SU-DHL-6 (cell line): ENCODE data around the gene PROK1.

ENCODE experiments used
- H2AFZ ChIP-seq: fragments of 200-600 bp; sonication (generic); 2 replicates; pipeline ENCODE4 v1.6.1; 2014; ENCODE audit warnings: low read depth, mild to moderate bottlenecking, moderate library complexity, mixed read lengths, antibody characterized with exemption, low read length; ENCODE audit not compliant: severe bottlenecking
- H3F3A ChIP-seq: fragments of 200-600 bp; shearing (Covaris generic); 2 replicates; pipeline ENCODE4 v1.6.0; 2016; ENCODE audit warnings: antibody characterized with exemption, mild to moderate bottlenecking; ENCODE audit not compliant: insufficient read depth
- H3K27ac ChIP-seq: fragments of 200-600 bp; sonication (generic); 2 replicates; pipeline ENCODE4 v1.5.1; 2016; ENCODE audit warnings: low read depth, mild to moderate bottlenecking, low read length, moderate library complexity, mixed read lengths
- H3K27me3 ChIP-seq: fragments of 200-600 bp; sonication (generic), shearing (Covaris generic); 2 replicates; pipeline ENCODE4 v1.6.0; 2014; ENCODE audit warnings: mild to moderate bottlenecking, low read length
- H3K36me3 ChIP-seq: fragments of 200-600 bp; sonication (generic); 2 replicates; pipeline ENCODE4 v1.6.1; 2014; ENCODE audit warnings: mild to moderate bottlenecking, low read length, mixed read lengths
- H3K4me2 ChIP-seq: fragments of 300-600, 200-600 bp; shearing (Covaris generic), sonication (generic); 2 replicates; pipeline ENCODE4 v1.6.0; 2014; ENCODE audit warnings: low read length, low read depth, mild to moderate bottlenecking; ENCODE audit not compliant: poor library complexity, severe bottlenecking
- H3K4me3 ChIP-seq: fragments of 200-600 bp; sonication (generic); 2 replicates; pipeline ENCODE4 v1.5.1; 2014; ENCODE audit warnings: antibody characterized with exemption, low read length, mild to moderate bottlenecking, mixed read lengths; ENCODE audit not compliant: insufficient read depth, poor library complexity, severe bottlenecking
- H3K79me2 ChIP-seq: fragments of 200-600 bp; sonication (generic); 2 replicates; pipeline ENCODE4 v1.6.1; 2014; ENCODE audit warnings: mild to moderate bottlenecking, low read length, moderate library complexity; ENCODE audit not compliant: insufficient read depth
- H3K9ac ChIP-seq: fragments of 200-600 bp; sonication (generic); 2 replicates; pipeline ENCODE4 v1.7.0; 2014; ENCODE audit warnings: mild to moderate bottlenecking, low read length
- H3K9me2 ChIP-seq: fragments of 200-600 bp; sonication (generic); replicated peaks from 2 replicates; pipeline ENCODE4 v1.6.1; 2014; ENCODE audit warnings: low read length; ENCODE audit not compliant: insufficient read depth
- H3K9me3 ChIP-seq: fragments of 200-600 bp; sonication (generic); 2 replicates; pipeline ENCODE4 v1.6.1; 2014; ENCODE audit warnings: low read length, mixed read lengths; ENCODE audit not compliant: insufficient read depth
- H4K20me1 ChIP-seq: fragments of 200-600 bp; sonication (generic); 2 replicates; pipeline ENCODE4 v1.6.1; 2014; ENCODE audit warnings: low read depth, mild to moderate bottlenecking, antibody characterized with exemption, low read length, moderate library complexity, mixed read lengths
- CTCF ChIP-seq: fragments of 200-600 bp; sonication (generic); IDR thresholded peaks from one replicate; pipeline ENCODE4 v1.5.1; 2017; ENCODE audit warnings: antibody characterized with exemption, mild to moderate bottlenecking, low read length, moderate library complexity; ENCODE audit not compliant: insufficient read depth, poor library complexity, severe bottlenecking
- EZH2phosphoT487 ChIP-seq: fragments of 200-600 bp; sonication (generic), shearing (Covaris generic); conservative IDR thresholded peaks from 2 replicates; pipeline ENCODE4 v1.6.1; 2018; ENCODE audit warnings: mild to moderate bottlenecking, antibody characterized with exemption, low read length, moderate library complexity, mixed read lengths

Gene PROK1

GRCh38 chr1:110425612-110426152 lies 25.3 kb upstream of the PROK1 start:
- TF ChIP-seq EZH2phosphoT487: no peak
- no peaks in the 10 kb centered on the region for H3K79me2 ChIP-seq
- no peaks in the 10 kb centered on the region for H4K20me1 ChIP-seq
- H3K9me3 ChIP-seq: 0 out of 2 replicates have a peak, but pooled peaks cover 4% of the 10 kb centered on the region
- no peaks in the 10 kb centered on the region for H3K36me3 ChIP-seq
- H3F3A ChIP-seq: no peaks in the 10 kb centered on the region
- H2AFZ ChIP-seq: no peak overlapping the region
- H3K27me3 ChIP-seq: no peaks in the 10 kb centered on the region
- H3K27ac ChIP-seq: no peak overlapping the region
- H3K9ac ChIP-seq: no peak overlapping the region
- no peak overlapping the region for H3K4me2 ChIP-seq
- no peaks in the 10 kb centered on the region for H3K9me2 ChIP-seq
- H3K4me3 ChIP-seq: no peak overlapping the region

- Histone ChIP-seq H3K4me2 (no peak overlapping the region), H3K9me3 (no peaks in the 10 kb centered on the region), H3K9ac (no peak overlapping the region), H3K79me2 (no peaks in the 10 kb centered on the region), H3K27ac (no peak overlapping the region), H3K9me2 (no peaks in the 10 kb centered on the region), H2AFZ (no peak overlapping the region), H3K4me3 (no peak overlapping the region), H3F3A (no peaks in the 10 kb centered on the region), H4K20me1 (no peaks in the 10 kb centered on the region), H3K36me3 (no peaks in the 10 kb centered on the region), H3K27me3 (no peaks in the 10 kb centered on the region)
- TF ChIP-seq CTCF (no peak), EZH2phosphoT487 (no peak)
Observed at GRCh38 chr1:110426854-110427253, 24.1 kb upstream of the PROK1 start.

- Histone ChIP-seq H3F3A (no peaks in the 10 kb centered on the region), H3K9ac (no peak overlapping the region), H3K27me3 (no peaks in the 10 kb centered on the region), H3K9me3 (no peaks in the 10 kb centered on the region), H3K79me2 (no peaks in the 10 kb centered on the region), H2AFZ (no peak overlapping the region), H3K27ac (no peak overlapping the region), H3K36me3 (no peaks in the 10 kb centered on the region), H3K4me3 (no peak overlapping the region), H4K20me1 (no peaks in the 10 kb centered on the region), H3K4me2 (no peak overlapping the region), H3K9me2 (no peaks in the 10 kb centered on the region)
- TF ChIP-seq CTCF (no peak), EZH2phosphoT487 (no peak)
Observed at GRCh38 chr1:110428946-110429345, 22.0 kb upstream of the PROK1 start.

- Histone ChIP-seq H3K27me3 (no peaks in the 10 kb centered on the region), H3K4me3 (no peak overlapping the region), H3K27ac (no peak overlapping the region), H3K9me2 (no peaks in the 10 kb centered on the region), H4K20me1 (no peaks in the 10 kb centered on the region), H3K9ac (no peak overlapping the region), H3K36me3 (no peaks in the 10 kb centered on the region), H2AFZ (no peak overlapping the region), H3F3A (no peaks in the 10 kb centered on the region), H3K4me2 (no peak overlapping the region), H3K79me2 (no peaks in the 10 kb centered on the region), H3K9me3 (no peaks in the 10 kb centered on the region)
- TF ChIP-seq EZH2phosphoT487 (no peak), CTCF (no peak)
Observed at GRCh38 chr1:110430366-110430765, 20.6 kb upstream of the PROK1 start.
